ENCODE results near the gene SLC17A4.

The SLC17A4 gene

DNA sequence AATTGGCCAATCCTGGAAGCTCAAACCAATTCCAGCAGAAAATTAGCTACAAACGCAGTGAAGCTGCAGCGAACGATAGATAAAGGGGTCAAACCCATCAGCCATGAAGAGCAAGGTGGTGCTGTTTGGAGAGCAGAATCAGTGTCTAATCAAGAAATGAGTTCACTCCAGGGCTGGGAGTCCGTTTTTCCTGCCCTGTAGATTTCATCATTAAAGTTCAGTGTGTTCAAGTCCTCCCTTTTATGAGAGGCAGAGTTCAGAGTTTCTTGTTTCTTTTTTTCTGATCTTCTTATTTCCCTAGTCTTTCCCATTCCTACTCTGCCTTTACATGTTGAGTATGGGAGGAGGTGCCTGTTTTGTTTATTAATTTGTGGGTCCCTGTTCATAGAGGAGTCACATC is 46.9 kb downstream of the SLC17A4 start:
- no peak for DNase-seq

DNA sequence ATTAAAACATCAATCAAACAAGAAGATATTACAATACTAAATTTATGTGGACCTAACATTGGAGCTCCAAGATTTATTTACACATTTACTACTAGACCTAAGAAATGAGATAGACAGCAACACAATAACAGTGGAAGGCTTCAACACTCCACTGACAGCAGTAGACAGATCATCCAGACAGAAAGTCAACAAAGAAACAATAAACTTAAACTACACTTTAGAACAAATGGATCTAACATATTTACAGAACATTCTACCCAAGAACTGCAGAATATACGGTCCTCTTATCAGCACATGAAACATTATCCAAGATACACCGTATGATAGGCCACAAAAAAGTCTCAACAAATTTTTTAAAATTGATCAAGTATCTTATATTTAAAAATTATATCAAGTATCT is 50.3 kb downstream of the SLC17A4 start:
- no peak for DNase-seq

GRCh38 chr6:25815194-25815593 is 60.7 kb downstream of the SLC17A4 start:
- DNase-seq, result no peak

GRCh38 chr6:25816252-25816651 is 61.7 kb downstream of the SLC17A4 start:
- DNase-seq, result no peak

GRCh38 chr6:25821341-25821740 is 66.8 kb downstream of the SLC17A4 start:
- no peak for DNase-seq

GRCh38 chr6:25829375-25829774 is 74.8 kb downstream of the SLC17A4 start:
- DNase-seq, result no peak

- no peak for DNase-seq
Observed at GRCh38 chr6:25830458-25830857, 75.9 kb downstream of the SLC17A4 start.
